ENCODE data around the gene AKR1C2. TPM values are rescaled to one million over a fixed set of nuclear protein-coding genes. Genes with fewer than 3 reads are reported as not detected.

Gene AKR1C2
- total RNA-seq, 1 experiment from 2014 or later = 1,997 TPM

- Histone ChIP-seq H3K36me3 (ENCODE audit: low read depth) (0 out of 2 replicates have a peak, but pooled peaks cover 5% of the 10 kb centered on the region), H2AFZ (no peak overlapping the region), H4K20me1 (ENCODE audit: insufficient read depth) (no peaks in the 10 kb centered on the region), H3K4me3 (no peak overlapping the region), H3K9me2 (ENCODE audit: insufficient read depth) (no peaks in the 10 kb centered on the region), H3K4me1 (replicated peaks; ENCODE audit: insufficient read depth) (0 out of 2 replicates have a peak, but pooled peaks cover 5% of the 10 kb centered on the region), H3K27me3 (ENCODE audit: insufficient read depth, low read depth) (no peaks in the 10 kb centered on the region), H3K27ac (no peak overlapping the region), H3F3A (ENCODE audit: insufficient read depth, low read depth) (no peaks in the 10 kb centered on the region), H3K9me3 (ENCODE audit: insufficient read depth, low read depth) (no peaks in the 10 kb centered on the region; the same call in 1 of the 2 replicates), H3K4me2 (no peak overlapping the region), H3K79me2 (ENCODE audit: low read depth) (no peaks in the 10 kb centered on the region)
- intact Hi-C loops (cut with micrococcal nuclease; ENCODE audit: unreplicated experiment) = no loop called here
- ChIA-PET POLR2A (ENCODE audit: unreplicated experiment) (interaction anchor here (0.6 kb wide), 1 partner anchor 11 kb away, joined by 4 read pairs; no protein-coding TSS in a partner anchor), CTCF (no interaction called here)
- TF ChIP-seq EZH2 (IDR thresholded peaks at IDR 0.05; ENCODE audit: low read depth) = no peak
- no peak for TF ChIP-seq CTCF (conservative IDR thresholded peaks at IDR 0.05)
- no TSS peak for BruUV-seq (replicated peaks)
- DNase-seq = no peak
These were observed 32.9 kb upstream of the AKR1C2 start for GRCh38 chr10:5036511-5036910.

- Histone ChIP-seq H3K79me2 (ENCODE audit: low read depth) (no peaks in the 10 kb centered on the region), H3F3A (ENCODE audit: insufficient read depth, low read depth) (no peaks in the 10 kb centered on the region), H3K27me3 (ENCODE audit: insufficient read depth, low read depth) (no peaks in the 10 kb centered on the region), H3K36me3 (ENCODE audit: low read depth) (0 out of 2 replicates have a peak, but pooled peaks cover 5% of the 10 kb centered on the region), H3K4me1 (replicated peaks; ENCODE audit: insufficient read depth) (0 out of 2 replicates have a peak, but pooled peaks cover 5% of the 10 kb centered on the region), H4K20me1 (ENCODE audit: insufficient read depth) (no peaks in the 10 kb centered on the region), H3K27ac (no peak overlapping the region), H3K9me3 (ENCODE audit: insufficient read depth, low read depth) (no peaks in the 10 kb centered on the region; the same call in 1 of the 2 replicates), H3K4me2 (no peak overlapping the region), H3K4me3 (no peak overlapping the region), H2AFZ (no peak overlapping the region), H3K9me2 (ENCODE audit: insufficient read depth) (no peaks in the 10 kb centered on the region)
- BruUV-seq (replicated peaks) = no TSS peak
- ChIA-PET CTCF (no interaction called here), POLR2A (ENCODE audit: unreplicated experiment) (no interaction called here)
- TF ChIP-seq CTCF (conservative IDR thresholded peaks at IDR 0.05) (no peak), EZH2 (IDR thresholded peaks at IDR 0.05; ENCODE audit: low read depth) (no peak)
- intact Hi-C loops (cut with micrococcal nuclease; ENCODE audit: unreplicated experiment) = no loop called here
- no peak for DNase-seq
These were observed 31.7 kb upstream of the AKR1C2 start for GRCh38 chr10:5035356-5035755.

DNA sequence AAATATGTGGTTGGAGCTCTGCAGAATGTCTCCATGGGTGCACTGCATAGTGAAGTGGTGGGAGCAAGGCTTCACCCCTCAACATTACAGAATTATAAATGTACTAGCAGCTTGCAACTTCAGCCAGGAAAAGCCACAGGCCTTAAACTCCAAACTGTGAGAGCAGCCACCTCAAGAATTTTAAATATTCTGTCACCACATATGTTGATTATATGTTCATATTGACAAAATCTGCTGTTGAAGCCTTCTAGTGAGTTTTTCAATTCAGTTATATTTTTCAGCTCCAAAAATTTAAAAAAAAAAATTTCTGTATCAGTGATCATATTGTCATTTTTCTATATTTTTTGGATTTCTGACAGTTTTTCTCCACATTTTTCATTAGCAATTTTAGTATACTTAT, 30.9 kb upstream of the AKR1C2 start:
- POLR2A ChIA-PET (ENCODE audit: unreplicated experiment) = no interaction called here
- H3K9me2 ChIP-seq (ENCODE audit: insufficient read depth) = no peaks in the 10 kb centered on the region
- H3F3A ChIP-seq (ENCODE audit: insufficient read depth, low read depth) = no peaks in the 10 kb centered on the region
- H3K9me3 ChIP-seq (ENCODE audit: insufficient read depth, low read depth) = no peaks in the 10 kb centered on the region; the same call in 1 of the 2 replicates
- intact Hi-C loops (cut with micrococcal nuclease; ENCODE audit: unreplicated experiment) = no loop called here
- peak overlapping the region; percentile 82 for H3K27ac ChIP-seq
- 0 out of 2 replicates have a peak, but pooled peaks cover 3% of the 10 kb centered on the region for H3K36me3 ChIP-seq (ENCODE audit: low read depth)
- BruUV-seq (replicated peaks) = no TSS peak
- CTCF ChIA-PET = no interaction called here
- no peaks in the 10 kb centered on the region for H3K27me3 ChIP-seq (ENCODE audit: insufficient read depth, low read depth)
- 0 out of 2 replicates have a peak, but pooled peaks cover 5% of the 10 kb centered on the region for H3K4me1 ChIP-seq (replicated peaks; ENCODE audit: insufficient read depth)
- no peak for DNase-seq
- H3K79me2 ChIP-seq (ENCODE audit: low read depth) = no peaks in the 10 kb centered on the region
- H4K20me1 ChIP-seq (ENCODE audit: insufficient read depth) = no peaks in the 10 kb centered on the region
- H2AFZ ChIP-seq = no peak overlapping the region
- no peak overlapping the region for H3K4me2 ChIP-seq
- no peak overlapping the region for H3K4me3 ChIP-seq
- TF ChIP-seq EZH2 (IDR thresholded peaks at IDR 0.05; ENCODE audit: low read depth) (no peak), CTCF (conservative IDR thresholded peaks at IDR 0.05) (no peak)
